HG03442 (cell line): Measurements from ENCODE around the gene TEX13A.
A peak's percentile ranks its signal among the peaks of the same experiment; 100 is the strongest.
"Not testable (repeated sequence)": the region's sequence is repeated elsewhere in the genome, so short reads cannot be mapped to it uniquely, and the experiment has no call there.

Experiments
- ATAC-seq: cut with Tn5 transposase; IDR thresholded peaks from one replicate; pipeline ENCODE4 v1.9.1; 2021; ENCODE audit warnings: mild to moderate bottlenecking, moderate library complexity; ENCODE audit not compliant: unreplicated experiment

TEX13A gene, protein sequence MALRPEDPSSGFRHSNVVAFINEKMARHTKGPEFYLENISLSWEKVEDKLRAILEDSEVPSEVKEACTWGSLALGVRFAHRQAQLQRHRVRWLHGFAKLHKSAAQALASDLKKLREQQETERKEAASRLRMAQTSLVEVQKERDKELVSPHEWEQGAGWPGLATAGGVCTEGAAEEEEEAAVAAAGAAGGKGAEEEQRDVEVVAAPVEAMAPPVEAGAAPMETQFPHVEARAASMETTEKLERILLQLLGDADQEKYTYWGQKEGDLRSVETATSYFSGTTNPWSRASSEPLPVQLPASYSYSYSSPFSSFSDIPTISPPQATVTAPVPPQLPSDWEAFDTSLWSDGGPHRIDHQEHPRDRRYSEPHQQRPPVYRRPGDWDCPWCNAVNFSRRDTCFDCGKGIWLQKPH

DNA sequence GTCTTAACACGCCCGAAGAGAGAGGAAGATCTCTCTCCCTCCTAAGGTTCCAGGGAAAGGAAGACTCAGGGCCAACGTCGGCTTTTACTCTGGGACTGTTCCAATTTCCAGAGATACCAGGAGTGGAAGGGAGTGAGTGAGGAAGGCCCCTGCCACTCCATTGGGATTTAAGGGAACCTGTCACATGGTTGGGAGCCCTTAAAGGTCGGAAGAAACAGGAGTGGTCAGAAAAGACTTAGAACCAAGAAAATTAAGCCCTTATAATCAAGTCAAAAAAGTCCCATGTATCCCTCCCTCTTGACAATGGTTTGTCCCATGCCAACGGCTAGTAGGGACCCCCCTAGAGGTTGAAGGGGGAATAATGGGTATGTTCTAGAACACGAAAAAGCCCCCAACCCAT lies at the start of gene TEX13A:
TSS of gene TEX13A (minus strand) at position 59 of the 400 bp plus-strand sequence. CDS start 297 bp downstream, outside the sequence.
- no peak for ATAC-seq

DNA sequence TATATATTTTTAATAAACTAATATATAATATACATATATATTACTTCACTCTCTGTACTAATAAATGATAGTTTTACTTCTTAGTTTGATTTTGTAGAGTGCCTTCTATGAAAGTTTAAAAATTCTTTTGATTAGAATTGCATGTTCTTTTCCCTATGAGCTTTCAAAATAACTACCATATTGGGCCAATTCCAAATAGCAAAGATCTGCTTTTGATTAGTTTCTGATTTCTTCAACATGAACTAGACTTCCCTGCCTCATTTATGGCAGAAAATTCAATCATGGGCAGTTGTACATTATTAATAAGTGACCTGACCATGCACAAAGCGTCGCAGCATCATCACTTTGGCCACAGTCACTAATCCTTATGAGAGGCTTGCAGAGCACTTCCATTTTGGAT lies 48.9 kb upstream of the TEX13A start:
- ATAC-seq, result no peak

- no peak for ATAC-seq
Observed at GRCh38 chrX:105267167-105267566, 46.7 kb upstream of the TEX13A start.

DNA sequence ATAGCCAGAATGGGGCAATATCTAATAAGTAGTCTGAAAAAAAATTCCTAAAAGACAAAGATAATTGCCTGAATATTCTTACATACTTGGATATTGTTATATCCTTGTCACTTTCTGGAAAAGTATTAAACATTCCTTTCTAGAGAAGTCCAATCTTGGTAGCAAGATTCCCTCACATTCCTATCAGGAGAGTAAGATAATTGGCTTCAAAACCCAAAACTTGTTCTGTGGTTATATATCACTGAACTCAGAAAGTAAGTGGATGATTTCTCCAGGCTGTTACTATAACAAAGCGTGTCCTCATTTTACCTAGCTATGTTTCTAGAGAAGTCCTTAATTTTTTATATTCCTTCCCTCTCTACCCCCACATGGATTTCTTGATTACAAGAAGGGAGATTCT lies 46.0 kb upstream of the TEX13A start:
- no peak for ATAC-seq

- ATAC-seq, result no peak
Observed at GRCh38 chrX:105265093-105265492, 44.6 kb upstream of the TEX13A start.

GRCh38 chrX:105263801-105264200 lies 43.3 kb upstream of the TEX13A start:
- ATAC-seq, result no peak

DNA sequence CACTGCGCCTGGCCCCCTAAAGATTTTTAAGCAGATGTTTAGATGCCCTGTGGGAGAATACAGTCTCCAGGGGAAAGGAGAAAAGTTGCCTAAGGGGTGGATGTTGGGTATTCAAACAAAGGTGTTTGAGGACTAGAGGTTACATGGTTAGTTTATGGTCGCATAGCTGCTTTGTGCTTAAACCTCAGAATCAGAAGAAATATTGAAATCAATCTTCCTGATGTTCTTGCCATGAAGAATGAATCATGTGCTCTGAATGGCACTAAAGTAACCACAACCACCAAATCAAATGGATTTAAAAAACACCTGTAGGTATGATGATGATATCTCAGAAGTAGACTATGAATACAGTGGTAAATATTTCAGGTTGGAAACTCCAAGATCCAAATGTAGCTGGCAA lies 42.7 kb upstream of the TEX13A start:
- ATAC-seq, result no peak

- no peak for ATAC-seq
Observed at GRCh38 chrX:105260291-105261043, 40.0 kb upstream of the TEX13A start.

- ATAC-seq, result no peak
Observed at GRCh38 chrX:105241056-105241455, 20.6 kb upstream of the TEX13A start.

DNA sequence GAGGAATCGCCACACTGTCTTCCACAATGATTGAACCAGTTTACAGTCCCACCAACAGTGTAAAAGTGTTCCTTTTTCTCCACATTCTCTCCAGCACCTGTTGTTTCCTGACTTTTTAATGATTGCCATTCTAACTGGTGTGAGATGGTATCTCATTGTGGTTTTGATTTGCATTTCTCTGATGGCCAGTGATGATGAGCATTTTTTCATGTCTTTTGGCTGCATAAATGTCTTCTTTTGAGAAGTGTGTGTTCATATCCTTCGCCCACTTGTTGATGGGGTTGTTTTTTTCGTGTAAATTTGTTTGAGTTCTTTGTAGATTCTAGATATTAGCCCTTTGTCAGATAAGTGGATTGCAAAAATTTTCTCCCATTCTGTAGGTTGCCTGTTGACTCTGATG lies 16.9 kb upstream of the TEX13A start:
- not testable (repeated sequence) for ATAC-seq

DNA sequence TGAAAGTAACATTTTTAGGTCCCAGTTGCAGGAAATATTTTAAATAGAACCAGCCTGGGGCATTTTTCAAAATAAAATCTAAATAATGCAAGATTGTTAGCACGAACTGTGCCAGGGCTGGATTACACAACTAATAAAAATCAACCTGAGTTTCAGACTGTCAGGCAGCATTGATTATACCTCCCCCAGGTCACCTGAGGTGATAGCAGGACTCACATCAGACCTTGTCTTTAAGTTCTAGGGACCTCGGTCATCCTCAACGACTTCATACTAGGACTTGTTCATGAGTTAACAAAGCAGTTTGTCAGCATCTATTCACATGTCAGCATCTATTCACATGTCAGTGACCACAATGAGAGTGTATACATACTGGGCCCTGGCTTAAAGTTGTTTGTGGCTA lies 8.7 kb upstream of the TEX13A start:
- ATAC-seq, result no peak

GRCh38 chrX:105228602-105229001 lies 8.1 kb upstream of the TEX13A start:
- no peak for ATAC-seq

DNA sequence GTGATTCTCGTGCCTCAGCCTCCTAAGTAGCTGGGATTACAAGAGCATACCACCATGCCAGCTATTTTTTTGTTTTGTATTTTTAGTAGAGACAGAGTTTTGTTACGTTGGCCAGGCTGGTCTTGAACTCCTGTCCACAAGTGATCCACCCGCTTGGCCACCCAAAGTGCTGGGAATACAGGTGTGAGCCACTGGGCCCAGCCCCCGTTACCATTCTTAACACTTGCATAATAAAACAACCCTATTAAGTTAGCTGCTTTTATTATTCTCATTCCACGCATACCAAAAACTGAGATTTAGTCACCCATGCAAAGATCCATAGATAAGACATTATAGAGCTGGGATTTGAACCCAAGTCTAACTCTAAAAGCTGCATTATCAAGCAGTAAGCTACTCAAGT lies 6.0 kb upstream of the TEX13A start:
- no peak for ATAC-seq

DNA sequence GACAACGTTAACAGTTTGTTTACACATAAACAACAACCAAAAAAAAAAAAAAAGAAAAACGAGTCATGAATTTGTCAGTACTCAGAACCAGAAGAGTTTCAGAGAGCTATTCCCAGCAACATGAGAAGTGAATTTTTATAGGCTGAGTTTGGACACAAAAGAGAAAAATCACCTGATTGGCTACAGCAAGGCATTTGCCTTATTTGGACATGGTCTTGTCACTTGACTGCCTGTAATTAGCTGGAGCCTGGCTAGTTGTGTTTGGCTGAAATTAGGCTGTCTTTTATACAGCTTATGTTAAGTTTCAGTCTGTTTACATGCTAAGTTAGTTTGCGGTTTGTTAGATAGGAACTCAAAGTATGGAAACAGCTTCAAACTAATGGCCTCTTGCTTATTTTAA lies 880 bp upstream of the TEX13A start:
- ATAC-seq, result no peak

GRCh38 chrX:105219454-105220401 lies 766 bp downstream of the TEX13A start:
- ATAC-seq, result no peak

DNA sequence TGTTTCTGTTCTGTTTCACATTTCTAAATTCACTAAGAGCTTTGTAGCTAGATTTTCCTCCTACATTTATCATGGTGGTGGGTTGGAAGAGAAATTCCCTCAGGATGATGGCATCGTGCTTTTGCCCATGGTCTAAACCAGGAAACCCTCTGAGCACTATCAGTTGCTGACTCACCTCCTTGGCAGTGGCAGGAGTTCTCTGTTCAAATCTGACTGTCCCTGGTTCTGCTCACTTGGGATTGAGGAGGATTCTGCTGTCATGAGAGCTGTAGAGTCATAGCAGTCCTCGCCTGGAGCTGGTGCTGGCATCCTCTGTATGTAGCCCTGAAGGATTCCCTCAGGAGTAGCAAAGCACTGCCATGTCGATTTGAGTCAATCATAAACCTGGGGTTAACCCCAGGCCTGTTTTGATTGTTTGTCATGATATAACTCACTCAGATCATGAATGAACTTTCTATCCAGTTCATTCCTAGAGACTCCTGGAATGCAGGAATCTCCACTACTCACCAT lies 9.4 kb downstream of the TEX13A start:
- ATAC-seq, result no peak

DNA sequence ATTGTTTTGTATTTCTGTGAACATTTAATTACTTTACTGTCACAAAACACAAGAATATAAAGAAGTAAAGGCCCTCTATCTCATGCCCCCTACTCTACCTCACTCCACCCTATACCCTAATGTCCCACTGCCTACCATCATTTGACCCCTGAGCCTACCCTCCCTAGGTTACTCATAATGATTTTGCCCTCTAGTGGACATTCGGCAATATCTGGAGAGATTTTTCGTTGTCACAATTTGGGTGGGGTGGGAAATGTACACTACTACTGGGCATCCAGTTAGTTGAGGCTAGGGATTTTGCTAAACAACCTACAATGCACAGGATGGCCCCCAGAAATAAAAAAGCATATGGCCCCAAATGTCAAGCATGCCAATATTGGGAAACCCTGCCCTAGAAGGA lies 10.2 kb downstream of the TEX13A start:
- no peak for ATAC-seq

- no peak for ATAC-seq
Observed at GRCh38 chrX:105209406-105209805, 11.1 kb downstream of the TEX13A start.

DNA sequence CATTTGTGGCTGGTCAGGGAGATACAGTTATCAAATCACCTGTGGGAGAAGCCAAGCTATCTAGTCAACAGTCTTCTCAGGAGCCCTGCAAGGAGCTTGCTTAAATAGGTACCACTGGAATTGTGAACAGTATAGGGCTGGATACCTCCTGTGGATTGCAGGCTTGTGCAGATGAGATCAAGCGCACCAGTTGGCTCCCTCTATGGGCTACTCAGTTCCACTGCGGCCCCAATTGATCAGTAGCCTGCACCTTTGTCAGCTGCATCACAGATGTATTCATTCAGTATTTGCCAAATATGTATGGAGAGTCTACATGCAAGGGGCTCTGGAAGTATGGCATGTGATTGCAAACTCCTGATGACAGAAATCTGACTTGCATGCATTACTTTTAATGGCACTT lies 28.6 kb downstream of the TEX13A start:
- peak; percentile 41 for ATAC-seq

DNA sequence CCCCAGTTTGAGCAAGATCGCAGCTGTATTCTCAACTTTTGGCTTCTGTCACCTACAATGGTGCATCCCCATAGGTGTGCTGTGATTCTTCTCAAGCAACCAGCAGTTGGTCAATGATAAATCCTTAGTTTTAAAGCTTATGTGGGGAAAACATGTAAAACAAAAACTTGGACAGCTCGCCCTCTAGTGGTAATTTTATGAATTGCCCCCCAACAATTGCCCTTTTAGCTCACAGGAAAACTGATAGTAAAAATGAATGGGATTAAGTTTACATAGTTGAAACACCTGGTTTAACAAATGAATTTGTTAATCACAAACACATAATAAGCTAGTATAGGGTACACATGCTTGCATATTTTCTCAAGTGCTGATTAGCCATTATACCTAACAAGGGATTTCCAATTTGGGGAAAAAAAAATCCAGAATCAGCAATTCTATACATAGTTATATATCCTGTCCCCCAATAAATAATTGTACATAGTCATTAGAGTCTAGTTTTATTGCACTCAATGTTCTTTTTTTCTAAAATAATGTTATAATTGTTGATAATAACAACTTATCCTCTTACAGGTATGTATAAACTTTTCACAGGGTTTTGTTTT lies 30.1 kb downstream of the TEX13A start:
- no peak for ATAC-seq

DNA sequence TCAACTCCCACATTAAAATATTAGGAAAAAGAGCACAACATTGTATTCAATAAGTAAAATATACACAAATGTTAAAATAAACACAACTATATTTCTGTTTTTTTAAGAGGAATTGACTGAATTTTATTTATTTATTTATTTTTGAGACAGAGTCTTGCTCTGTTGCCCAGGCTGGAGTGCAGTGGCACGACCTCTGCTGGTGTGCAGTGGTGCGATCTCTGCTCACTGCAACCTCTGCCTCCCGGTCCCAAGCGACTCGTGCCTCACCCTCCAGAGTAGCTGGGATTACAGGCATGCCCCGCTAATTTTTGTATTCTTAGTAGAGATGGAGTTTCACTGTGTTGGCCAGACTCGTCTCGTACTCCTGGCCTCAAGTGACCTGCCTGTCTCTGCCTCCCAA lies 31.4 kb downstream of the TEX13A start:
- no peak for ATAC-seq
